Activated T-cell treated with anti-CD3 and anti-CD28 coated beads for 24 hours (primary cell): ENCODE results near the gene SYT14.
"Not testable (repeated sequence)": the region's sequence is repeated elsewhere in the genome, so short reads cannot be mapped to it uniquely, and the experiment has no call there.

Experiments used
- DNase-seq: peaks from one replicate; pipeline ENCODE4 v3.0.0-alpha.2; 2020; ENCODE audit warnings: low read depth

SYT14 gene

GRCh38 chr1:209937996-209938959, at the start of gene SYT14:
TSS of gene SYT14 (plus strand) at chr1:209938217. CDS start at chr1:209938265, 48 bp downstream.
- no peak for DNase-seq

- not testable (repeated sequence) for DNase-seq
These were observed 49.5 kb upstream of the SYT14 start for GRCh38 chr1:209888291-209889076.

- DNase-seq = no peak
These were observed 49.0 kb upstream of the SYT14 start for GRCh38 chr1:209889077-209889418.

- DNase-seq = no peak
These were observed 47.2 kb upstream of the SYT14 start for GRCh38 chr1:209890641-209891330.

- DNase-seq = no peak
These were observed 44.3 kb upstream of the SYT14 start for GRCh38 chr1:209893751-209894150.

GRCh38 chr1:209895709-209896108, 42.3 kb upstream of the SYT14 start:
- DNase-seq = peak; percentile 10

- DNase-seq = no peak
These were observed 41.7 kb upstream of the SYT14 start for GRCh38 chr1:209896346-209896745.

- not testable (repeated sequence) for DNase-seq
These were observed 39.7 kb upstream of the SYT14 start for GRCh38 chr1:209898271-209898670.

GRCh38 chr1:209898851-209899250, 39.2 kb upstream of the SYT14 start:
- DNase-seq = not testable (repeated sequence)

- DNase-seq = no peak
These were observed 38.1 kb upstream of the SYT14 start for GRCh38 chr1:209899948-209900347.

GRCh38 chr1:209900734-209901133, 37.3 kb upstream of the SYT14 start:
- DNase-seq = no peak

GRCh38 chr1:209901211-209901610, 36.8 kb upstream of the SYT14 start:
- no peak for DNase-seq

- DNase-seq = not testable (repeated sequence)
These were observed 33.2 kb upstream of the SYT14 start for GRCh38 chr1:209904774-209905173.

- no peak for DNase-seq
These were observed 26.3 kb upstream of the SYT14 start for GRCh38 chr1:209911746-209912145.

- no peak for DNase-seq
These were observed 25.7 kb upstream of the SYT14 start for GRCh38 chr1:209912306-209912705.

- DNase-seq = not testable (repeated sequence)
These were observed 18.4 kb upstream of the SYT14 start for GRCh38 chr1:209919637-209920036.

GRCh38 chr1:209920844-209921243, 17.2 kb upstream of the SYT14 start:
- DNase-seq = no peak

GRCh38 chr1:209924390-209924789, 13.6 kb upstream of the SYT14 start:
- DNase-seq = no peak

- DNase-seq = no peak
These were observed 12.0 kb upstream of the SYT14 start for GRCh38 chr1:209926045-209926444.

GRCh38 chr1:209927466-209927865, 10.6 kb upstream of the SYT14 start:
- DNase-seq = no peak

- no peak for DNase-seq
These were observed 8.3 kb upstream of the SYT14 start for GRCh38 chr1:209929751-209930150.

GRCh38 chr1:209931141-209931540, 6.9 kb upstream of the SYT14 start:
- no peak for DNase-seq
